ENCODE results near the gene DIAPH3.

The DIAPH3 gene

DNA sequence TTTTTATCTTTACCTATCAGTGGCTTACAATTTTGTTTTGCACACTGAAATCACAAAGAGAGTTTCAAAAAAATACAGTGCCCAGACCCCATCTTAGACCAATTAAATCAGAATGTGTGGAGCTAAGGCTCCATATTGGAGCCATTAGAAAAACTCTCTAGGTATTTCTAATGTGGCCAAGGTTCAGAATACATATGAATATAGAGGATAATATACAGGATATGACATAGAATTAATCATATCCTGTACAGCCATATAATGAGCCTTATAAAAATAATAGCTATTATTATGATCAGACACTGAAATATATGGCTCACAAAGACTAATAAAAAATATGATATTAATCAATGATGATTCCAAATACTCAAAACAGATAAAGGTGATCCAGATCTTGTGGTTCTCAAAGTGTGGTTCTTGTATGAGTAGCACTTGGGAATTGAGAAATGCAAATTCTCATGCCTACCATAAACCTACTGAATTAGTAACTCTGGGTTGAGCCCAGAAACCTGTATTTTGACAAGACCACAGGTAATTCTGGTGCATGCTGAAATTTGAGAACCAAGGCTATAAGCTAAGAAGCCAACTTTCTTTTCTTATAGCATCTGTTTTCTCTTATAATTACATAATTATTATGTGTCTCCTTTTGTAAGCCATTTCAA is 408.0 kb downstream of the DIAPH3 start:
- FAIRE-seq: no peak

GRCh38 chr13:59754411-59754810 is 409.3 kb downstream of the DIAPH3 start:
- no peak for FAIRE-seq

GRCh38 chr13:59750860-59751259 is 412.9 kb downstream of the DIAPH3 start:
- no peak for FAIRE-seq

DNA sequence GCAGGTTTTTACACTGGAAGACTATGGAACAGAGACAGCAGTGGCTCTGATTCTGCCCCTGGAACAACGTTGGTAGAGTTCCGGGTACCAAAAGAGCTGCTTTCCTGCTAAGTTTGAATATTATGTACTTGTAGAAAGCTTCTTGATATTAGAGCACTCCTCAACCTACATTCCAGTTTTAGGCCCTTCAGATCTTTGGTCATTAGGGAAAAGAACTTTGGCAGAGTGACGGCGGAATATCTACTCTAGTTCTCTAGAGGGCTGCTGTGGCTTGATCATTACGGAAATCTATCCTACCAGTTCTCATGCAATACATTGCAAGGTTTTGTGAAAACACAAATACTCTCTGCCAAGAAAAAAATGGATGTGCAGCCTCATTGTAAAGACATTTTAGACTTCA is 415.7 kb downstream of the DIAPH3 start:
- no peak for FAIRE-seq

- FAIRE-seq: no peak
These were observed 416.2 kb downstream of the DIAPH3 start for GRCh38 chr13:59747529-59747928.

DNA sequence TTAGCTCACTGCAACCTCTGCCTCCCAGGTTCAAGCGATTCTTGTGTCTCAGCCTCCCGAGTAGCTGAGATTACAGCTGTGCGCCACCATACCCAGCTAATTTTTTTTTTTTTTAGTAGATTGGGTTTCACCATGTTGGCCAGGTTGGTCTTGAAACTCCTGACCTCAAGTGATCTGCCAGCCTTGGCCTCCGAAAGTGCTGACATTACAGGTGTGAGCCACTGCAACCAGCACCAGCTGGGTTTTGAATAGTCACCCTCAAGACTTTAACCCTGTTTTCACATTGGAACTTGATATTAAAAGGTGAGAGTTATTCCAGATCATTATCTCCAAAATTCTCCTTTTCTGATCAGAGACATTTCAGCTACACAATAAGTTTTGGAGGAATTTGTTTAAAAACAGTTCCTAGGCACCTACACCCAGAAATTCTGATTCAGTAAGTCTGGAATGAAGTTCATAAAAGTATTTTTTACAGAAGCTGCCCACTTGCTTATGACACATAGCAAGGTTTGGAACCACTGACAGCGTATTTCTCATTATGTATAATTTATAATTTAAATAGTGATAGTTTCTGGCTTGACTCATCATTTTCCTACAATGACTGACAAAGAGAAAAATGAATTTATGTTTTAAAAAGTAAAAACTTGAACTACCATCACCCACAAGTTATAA is 417.3 kb downstream of the DIAPH3 start:
- no peak for FAIRE-seq

DNA sequence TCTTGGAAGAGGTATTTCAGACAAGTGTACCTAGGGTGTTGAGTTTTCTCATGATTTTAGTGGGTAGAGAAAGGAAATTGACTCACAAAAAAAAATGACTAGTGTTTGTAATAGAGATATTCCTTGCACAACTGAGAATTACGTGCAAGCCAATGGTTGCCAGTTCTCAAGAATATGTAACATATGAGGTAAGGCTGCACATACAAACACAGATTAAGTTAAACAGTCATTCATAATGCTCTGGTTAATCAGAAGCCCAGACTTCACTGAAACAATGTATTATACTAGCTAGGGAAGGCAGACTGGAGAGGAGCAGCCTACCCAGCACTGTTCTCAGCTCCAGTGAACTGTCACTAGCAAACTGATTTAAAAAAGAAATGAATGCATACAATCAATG is 418.3 kb downstream of the DIAPH3 start:
- no peak for FAIRE-seq

DNA sequence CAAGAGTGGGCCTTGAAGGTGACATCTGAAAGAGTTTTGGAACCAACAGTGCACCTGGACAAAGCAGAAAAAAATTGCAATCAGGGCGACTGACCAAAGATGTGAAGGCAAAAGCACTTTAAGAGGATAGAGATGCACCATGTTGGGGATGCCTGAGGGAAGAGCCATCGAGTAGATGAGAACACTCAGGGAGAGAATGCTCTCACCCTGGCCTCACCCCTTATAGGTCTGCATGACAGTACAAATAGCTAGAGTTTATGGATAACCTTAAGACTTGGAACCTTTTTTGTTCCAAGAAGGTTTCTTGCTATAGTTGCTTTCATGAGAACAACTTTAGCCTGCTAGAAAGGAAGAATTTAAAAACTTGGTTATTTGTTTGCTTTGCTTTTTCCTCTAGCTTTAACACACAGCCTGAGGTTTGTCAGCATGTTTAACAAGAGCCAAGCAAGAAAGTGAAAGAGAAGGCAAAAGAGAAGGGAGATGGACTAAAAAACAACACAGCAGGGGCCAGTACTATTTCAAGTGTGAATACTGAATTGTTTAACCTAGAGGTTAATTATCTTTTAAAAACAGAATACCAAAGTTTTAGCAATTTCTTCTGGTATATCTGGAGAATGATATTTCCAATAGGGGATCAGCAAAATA is 418.9 kb downstream of the DIAPH3 start:
- FAIRE-seq: no peak

DNA sequence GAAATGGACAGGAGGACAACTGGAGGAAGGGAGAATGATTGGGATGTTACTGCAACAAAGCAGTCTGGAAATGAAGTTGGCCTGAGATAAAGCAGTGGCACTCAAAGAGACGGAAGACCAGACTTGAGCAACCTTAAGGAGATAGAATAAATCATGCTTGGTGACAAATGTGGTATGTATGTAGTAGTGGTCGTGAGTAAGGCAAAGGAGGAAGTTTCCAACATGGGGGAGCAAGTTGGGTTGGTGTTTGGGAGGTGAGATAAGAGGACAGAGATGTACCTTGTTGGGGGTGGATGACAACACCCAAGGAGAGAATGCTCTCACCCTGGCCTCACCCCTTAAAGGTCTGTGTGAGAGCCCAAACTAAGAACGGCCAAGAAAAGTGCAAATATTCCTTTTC is 420.5 kb downstream of the DIAPH3 start:
- no peak for FAIRE-seq

- no peak for FAIRE-seq
These were observed 421.3 kb downstream of the DIAPH3 start for GRCh38 chr13:59742467-59742866.

DNA sequence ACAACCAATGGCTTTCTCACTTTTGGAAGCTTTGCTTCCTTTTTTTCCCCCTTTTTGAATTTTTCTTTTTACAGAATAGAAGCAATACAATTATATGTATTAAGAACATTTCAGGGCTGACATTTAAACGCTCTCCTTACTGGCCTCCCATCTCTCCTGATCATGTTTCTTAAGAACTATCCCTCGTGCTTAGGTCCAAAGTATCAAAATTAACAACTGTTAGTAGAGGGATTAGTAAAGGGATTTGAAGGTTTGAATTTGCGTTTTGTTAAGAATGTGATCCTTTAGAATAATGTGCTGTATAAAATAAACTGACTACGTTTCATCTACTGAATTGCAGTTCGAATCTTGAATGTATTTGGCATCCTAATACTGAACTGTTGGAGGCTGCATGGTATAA is 424.8 kb downstream of the DIAPH3 start:
- no peak for FAIRE-seq

DNA sequence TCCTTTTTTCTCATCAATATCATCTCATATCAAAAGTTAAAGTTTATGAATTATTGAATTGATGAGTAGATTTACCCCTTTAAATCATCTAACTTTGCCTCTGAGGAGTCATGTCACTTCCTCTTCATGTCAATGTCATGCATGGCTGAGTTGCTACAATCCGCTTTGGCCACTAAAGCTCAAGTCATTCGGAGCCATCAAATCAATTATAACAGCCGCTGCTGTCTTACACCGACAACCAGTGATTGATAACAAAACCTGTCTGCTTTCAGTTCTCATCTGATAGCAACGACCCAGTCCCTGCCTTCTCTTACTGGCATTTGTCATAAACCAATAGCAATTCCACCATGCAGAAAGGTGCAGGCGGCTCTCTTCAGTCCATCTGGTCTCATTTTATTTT is 429.3 kb downstream of the DIAPH3 start:
- FAIRE-seq: no peak

GRCh38 chr13:59733744-59734143 is 430.0 kb downstream of the DIAPH3 start:
- FAIRE-seq: no peak

DNA sequence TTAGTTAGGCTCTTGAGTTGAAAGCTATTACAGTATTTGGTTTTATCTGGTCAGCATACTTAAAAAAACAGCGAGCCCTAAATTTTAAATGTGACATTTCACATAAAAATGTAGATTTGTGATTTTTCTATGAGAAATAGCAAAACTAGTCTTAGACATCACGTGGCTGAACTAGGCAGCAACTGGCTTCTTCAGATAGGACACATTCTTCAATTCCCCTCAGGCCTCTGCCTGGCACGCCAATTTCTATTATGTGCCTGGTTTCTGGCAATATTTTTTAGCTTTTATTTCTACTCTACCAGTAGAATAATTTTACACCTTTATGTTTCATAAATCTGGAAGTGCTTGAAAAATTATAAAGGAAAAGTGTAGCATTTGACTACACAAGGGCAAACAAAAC is 433.7 kb downstream of the DIAPH3 start:
- no peak for FAIRE-seq

DNA sequence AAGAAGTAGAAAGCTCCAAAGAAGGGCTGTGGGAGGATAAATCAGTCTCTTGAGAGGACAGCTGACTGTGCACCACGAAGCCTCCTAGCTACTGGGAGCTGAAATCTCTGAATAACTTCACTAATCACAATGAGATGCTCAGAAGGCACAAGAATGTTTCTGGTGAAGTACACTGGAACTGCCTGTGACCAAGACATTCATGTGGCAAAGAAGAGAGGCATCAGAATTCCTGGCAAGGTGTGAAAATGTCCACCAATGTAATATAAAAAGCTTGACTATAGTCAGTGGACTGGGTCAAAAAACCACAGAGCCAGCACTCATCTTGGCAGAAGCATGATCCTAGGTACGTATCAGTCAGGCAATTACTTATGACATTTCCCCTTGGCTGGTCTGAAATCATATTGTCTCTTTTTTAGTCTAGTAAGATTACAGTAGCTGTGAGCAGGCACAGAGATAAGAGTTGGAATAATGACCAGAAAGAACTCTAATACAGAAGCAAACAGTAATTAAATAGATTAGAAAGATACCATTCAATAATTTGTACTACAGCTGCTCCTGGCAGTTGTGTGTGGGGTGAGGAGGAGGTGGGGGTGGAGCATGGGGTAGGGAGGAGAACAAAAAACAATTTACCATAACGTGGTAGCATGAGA is 434.7 kb downstream of the DIAPH3 start:
- no peak for FAIRE-seq

GRCh38 chr13:59721926-59722910 is 441.5 kb downstream of the DIAPH3 start:
- FAIRE-seq: no peak

GRCh38 chr13:59715611-59716010 is 448.1 kb downstream of the DIAPH3 start:
- FAIRE-seq: no peak

GRCh38 chr13:59710996-59711701 is 452.6 kb downstream of the DIAPH3 start:
- FAIRE-seq: no peak

- FAIRE-seq: no peak
These were observed 453.3 kb downstream of the DIAPH3 start for GRCh38 chr13:59710416-59710815.

DNA sequence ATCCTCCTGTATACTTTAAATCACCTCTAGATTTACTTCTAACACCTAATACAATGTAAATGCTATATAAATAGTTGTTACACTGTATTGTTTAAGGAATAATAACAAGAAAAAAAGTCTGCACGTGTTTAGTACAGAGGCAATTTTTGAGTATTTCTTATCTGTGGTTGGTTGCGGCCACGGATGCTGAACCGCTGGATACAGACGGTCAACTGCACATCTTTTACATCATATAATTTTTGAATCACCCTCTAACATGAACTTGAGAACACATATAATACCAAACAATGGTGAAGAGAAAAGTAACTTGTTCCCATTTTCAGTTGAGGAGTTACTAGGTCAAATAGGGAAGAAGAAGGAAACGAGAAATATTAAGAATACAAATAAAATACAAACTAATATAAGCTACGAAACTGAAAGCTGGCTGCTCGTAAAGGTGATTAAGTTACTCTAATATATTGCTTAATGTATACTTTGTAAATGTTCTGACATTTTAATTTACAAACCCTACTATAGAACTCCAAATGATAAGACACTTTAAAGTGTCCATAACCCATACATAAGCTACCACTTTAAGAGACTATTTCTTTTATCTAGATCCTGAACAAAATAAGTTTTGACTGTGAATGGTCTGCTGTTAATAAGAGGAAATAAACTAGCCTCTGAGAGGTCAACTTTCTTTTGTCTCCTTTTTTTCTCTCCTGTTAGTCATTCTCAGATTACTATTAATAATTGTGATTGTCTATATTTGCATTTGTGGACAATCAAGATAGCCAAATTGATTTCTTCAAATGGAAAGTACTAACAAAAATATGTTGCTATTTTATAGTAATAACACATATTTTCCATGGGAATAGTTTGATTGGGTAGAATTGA is 457.4 kb downstream of the DIAPH3 start:
- FAIRE-seq: no peak

DNA sequence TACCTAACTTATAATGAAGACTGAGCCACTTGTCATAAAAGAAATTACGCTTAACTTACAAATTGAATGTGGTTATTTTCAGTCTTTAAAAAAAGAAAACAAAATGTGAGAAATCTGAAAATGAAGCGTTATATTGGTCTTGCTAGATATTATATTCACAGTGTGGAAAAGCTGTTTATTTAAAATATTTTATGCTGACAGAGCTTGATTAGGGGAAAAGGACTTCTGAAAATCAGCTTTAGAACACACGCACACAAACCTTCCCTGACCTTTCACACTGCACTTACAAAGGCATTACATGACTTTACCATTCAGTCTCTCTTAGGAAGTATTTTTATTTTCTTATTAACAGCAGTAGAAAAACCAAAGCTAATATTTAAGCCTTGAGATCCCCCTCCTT is 461.5 kb downstream of the DIAPH3 start:
- no peak for FAIRE-seq

Measured in G401.6 (cell line).